ENCODE results near the gene MARVELD1. TPM values are rescaled to one million over a fixed set of nuclear protein-coding genes. Genes with fewer than 3 reads are reported as not detected.

The MARVELD1 gene
- total and polyA plus RNA-seq, 2 of the 13 experiments (the other 11 are each of a cell fraction or from before 2014, with no cell fraction given), result not detected

GRCh38 chr10:97737770-97738265 is 24.3 kb downstream of the MARVELD1 start (continued):
- no peak for TF ChIP-seq NR3C1 (CRISPR knock-in tag; IDR thresholded peaks at IDR 0.05)
- no peak for TF ChIP-seq ZNF629 (CRISPR knock-in tag; conservative IDR thresholded peaks at IDR 0.05)
- 0 out of 2 replicates have a peak, but pooled peaks have one; percentile 2 for TF ChIP-seq ZNF430 (CRISPR knock-in tag; IDR thresholded peaks at IDR 0.05)
- TF ChIP-seq BCL6 (CRISPR knock-in tag; IDR thresholded peaks at IDR 0.05), result no peak
- no peak for TF ChIP-seq CHD2 (IDR thresholded peaks at IDR 0.05; ENCODE audit: low read depth, low read length)
- no peak for TF ChIP-seq ZIK1 (CRISPR knock-in tag; IDR thresholded peaks at IDR 0.05; ENCODE audit: borderline replicate concordance, low read depth)

- H3K27ac ChIP-seq (ENCODE audit: extremely low read length, insufficient read depth, low read length), result no peak overlapping the region
- peaks cover 4% of the 10 kb centered on the region; the same call in 1 of the 2 replicates for H4K20me1 ChIP-seq (ENCODE audit: insufficient read depth, low read length)
- peaks cover 37% of the 10 kb centered on the region for H3K4me1 ChIP-seq (ENCODE audit: insufficient read depth, low read length)
- in situ Hi-C loops (cut with HindIII; ENCODE audit: extremely low pct_ligation_motif_present, low pct_unique_long_range_greater_than_20kb) (loop anchor here (5.0 kb wide), 1 partner anchor 36 kb away; no protein-coding TSS in a partner anchor), intact Hi-C loops (cut with micrococcal nuclease; ENCODE audit: unreplicated experiment) (no loop called here)
- 94% methylated on average over 2 of the region's 4 CpGs for WGBS (ENCODE audit: low lambda C conversion rate)
- no peak overlapping the region for H2AFZ ChIP-seq (ENCODE audit: low read length)
- BruUV-seq (replicated peaks), result no TSS peak
- ATAC-seq (no peak), DNase-seq (ENCODE audit: low spot score) (no peak), FAIRE-seq (no peak)
- H3K4me2 ChIP-seq (ENCODE audit: low read depth, low read length), result peak overlapping the region; percentile 78
- H3K9ac ChIP-seq (ENCODE audit: insufficient read depth, low read depth, low read length), result peak overlapping the region; percentile 96; the same call in 1 of the 2 replicates
- no peaks in the 10 kb centered on the region for H3K9me3 ChIP-seq (ENCODE audit: low read length)
- peaks cover 0 to 10% of the 10 kb centered on the region in 2 experiments; a peak in 2 of 5 replicates for H3K27me3 ChIP-seq (ENCODE audit: control insufficient read depth in 1 of 2, insufficient read depth in 2 of 2, low read length in 2 of 2)
- ChIA-PET CTCF (ENCODE audit: low intra/inter-chr PET ratio, low total read pairs) (no interaction called here), POLR2A (interaction anchor here (0.9 kb wide), 1 partner anchor 20 kb away, joined by 4 read pairs; no protein-coding TSS in a partner anchor)
- H3K4me3 ChIP-seq (replicated peaks in 1 of 3; ENCODE audit: insufficient read depth in 1 of 3, low read depth in 2 of 3, low read length in 3 of 3), result peak overlapping the region in 1 of 3 experiments; percentile 91; a peak in 3 of 6 replicates
- H3K79me2 ChIP-seq (ENCODE audit: insufficient read depth, low read length), result peaks cover 47% of the 10 kb centered on the region
- peaks cover 6 to 26% of the 10 kb centered on the region in 2 experiments for H3K36me3 ChIP-seq (replicated peaks in 1 of 2; ENCODE audit: control insufficient read depth in 1 of 2, insufficient read depth in 2 of 2, low read length in 2 of 2)
- no peak for TF ChIP-seq TBX3 (IDR thresholded peaks at IDR 0.05; ENCODE audit: borderline replicate concordance)
- no peak for TF ChIP-seq ZNF652 (CRISPR knock-in tag; IDR thresholded peaks at IDR 0.05; ENCODE audit: borderline replicate concordance, low read depth)
- TF ChIP-seq ZNF850 (CRISPR knock-in tag; conservative IDR thresholded peaks at IDR 0.05), result no peak
- TF ChIP-seq YY1 (IDR thresholded peaks at IDR 0.05; ENCODE audit: insufficient read depth, insufficient replicate concordance, low read depth, low read length), result no peak
- no peak for TF ChIP-seq HNRNPK (IDR thresholded peaks at IDR 0.05; ENCODE audit: low read depth, low read length, poor library complexity, severe bottlenecking)
- no peak for TF ChIP-seq FUBP1 (CRISPR knock-in tag; IDR thresholded peaks at IDR 0.05; ENCODE audit: borderline replicate concordance)
- no peak for TF ChIP-seq ZNF318 (CRISPR knock-in tag; IDR thresholded peaks at IDR 0.05)
Measured at GRCh38 chr10:97738616-97739015, 25.1 kb downstream of the MARVELD1 start.

Measured in HepG2 (cell line).